ENCODE measurements around the gene MAT1A.

GRCh38 chr10:80289451-80290287, at the start of gene MAT1A:
- TF ChIP-seq CTCF (IDR thresholded peaks at IDR 0.05; ENCODE audit: low read depth, low read length, missing input control) (peak; percentile 19), SP1 (IDR thresholded peaks at IDR 0.05) (peak; percentile 63), ATF3 (IDR thresholded peaks at IDR 0.05) (no peak), TAF1 (conservative IDR thresholded peaks at IDR 0.05) (peak; percentile 95), FOXA1 (IDR thresholded peaks at IDR 0.05) (no peak), REST (IDR thresholded peaks at IDR 0.05) (peak; percentile 83), MAX (IDR thresholded peaks at IDR 0.05) (peak; percentile 82)
